HG03457 (cell line): Measurements from ENCODE around the gene STARD13.

Experiments
- ATAC-seq: cut with Tn5 transposase; IDR thresholded peaks from one replicate; pipeline ENCODE4 v1.9.1; 2021; ENCODE audit warnings: moderate number of reproducible peaks; ENCODE audit not compliant: unreplicated experiment

The STARD13 gene

GRCh38 chr13:33153421-33154404, 131.8 kb downstream of the STARD13 start:
- ATAC-seq = no peak

DNA sequence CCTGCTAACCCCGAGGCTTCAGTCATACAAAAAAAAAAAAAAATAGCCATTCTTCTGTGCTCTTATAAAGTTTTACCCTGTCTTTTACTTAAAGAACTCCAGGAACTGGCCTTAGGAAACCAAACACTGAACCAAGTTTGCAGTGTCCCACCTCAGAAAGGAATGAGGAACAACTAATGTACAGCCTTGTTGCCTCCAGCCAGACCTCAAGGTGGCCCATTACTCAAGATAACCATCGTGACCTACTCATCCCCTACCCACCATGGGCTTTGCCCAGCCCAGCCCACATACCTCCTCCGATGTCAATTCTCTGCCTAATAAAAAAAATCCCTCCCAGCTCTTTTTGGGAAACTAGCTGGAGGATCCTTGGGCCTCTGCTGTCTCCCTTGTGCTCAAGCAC, 133.2 kb downstream of the STARD13 start:
- no peak for ATAC-seq

DNA sequence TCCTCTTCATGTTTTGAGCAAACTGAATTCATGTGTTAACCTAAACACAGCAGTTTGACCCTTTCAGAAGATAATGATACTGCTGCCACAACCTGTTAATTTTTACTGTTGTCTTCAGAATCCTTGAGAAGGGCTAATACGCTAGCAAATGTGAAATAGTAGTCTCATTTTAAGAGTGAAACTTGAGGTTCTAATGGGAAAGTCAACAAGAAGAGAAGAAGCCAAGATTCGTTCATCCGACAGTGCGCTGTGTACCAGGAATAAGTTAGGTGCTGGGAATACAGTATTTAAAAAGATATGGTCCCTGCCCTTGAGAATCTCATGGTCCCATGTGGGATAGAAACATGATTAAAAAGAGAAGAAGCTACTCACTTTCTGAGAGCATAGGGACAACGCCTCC, 134.9 kb downstream of the STARD13 start:
- ATAC-seq = no peak

GRCh38 chr13:33150126-33150525, 135.4 kb downstream of the STARD13 start:
- no peak for ATAC-seq

DNA sequence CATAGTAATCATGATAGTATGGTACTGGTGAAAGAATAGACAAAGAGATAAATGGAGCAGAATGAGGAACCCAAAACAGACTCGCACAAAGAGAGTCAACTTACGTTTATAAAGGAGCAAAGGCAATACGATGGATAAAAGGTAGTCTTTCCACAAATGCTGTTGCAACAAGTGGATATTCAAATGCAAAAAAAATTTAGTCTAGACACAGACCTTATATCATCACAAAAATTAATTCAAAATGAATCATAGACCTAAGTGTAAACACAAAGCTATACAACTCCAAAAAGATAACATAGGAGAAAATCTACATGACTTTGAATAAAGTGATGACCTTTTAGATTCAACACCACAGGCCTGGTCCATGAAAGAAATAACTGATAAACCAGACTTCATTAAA, 137.7 kb downstream of the STARD13 start:
- ATAC-seq = no peak

- ATAC-seq = peak; percentile 86
These were observed 138.5 kb downstream of the STARD13 start for GRCh38 chr13:33146843-33147611.

DNA sequence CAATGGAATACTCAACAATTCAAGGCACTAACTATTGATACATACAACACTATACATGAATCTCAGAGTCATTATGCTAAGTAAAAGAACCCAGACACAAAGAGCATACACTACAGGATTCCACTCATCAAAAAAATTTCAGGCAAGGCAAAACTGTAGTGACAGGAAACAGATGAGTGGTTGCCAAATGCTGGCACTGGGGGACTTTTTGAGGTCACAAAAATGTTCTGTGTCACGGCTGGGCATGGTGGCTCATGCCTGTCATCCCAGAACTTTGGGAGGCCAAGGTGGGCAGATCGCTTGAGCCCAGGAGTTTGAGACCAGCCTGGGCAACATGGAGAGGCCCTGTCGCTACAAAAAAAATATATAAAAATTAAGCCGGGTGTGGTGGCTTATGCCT, 139.9 kb downstream of the STARD13 start:
- ATAC-seq = no peak

DNA sequence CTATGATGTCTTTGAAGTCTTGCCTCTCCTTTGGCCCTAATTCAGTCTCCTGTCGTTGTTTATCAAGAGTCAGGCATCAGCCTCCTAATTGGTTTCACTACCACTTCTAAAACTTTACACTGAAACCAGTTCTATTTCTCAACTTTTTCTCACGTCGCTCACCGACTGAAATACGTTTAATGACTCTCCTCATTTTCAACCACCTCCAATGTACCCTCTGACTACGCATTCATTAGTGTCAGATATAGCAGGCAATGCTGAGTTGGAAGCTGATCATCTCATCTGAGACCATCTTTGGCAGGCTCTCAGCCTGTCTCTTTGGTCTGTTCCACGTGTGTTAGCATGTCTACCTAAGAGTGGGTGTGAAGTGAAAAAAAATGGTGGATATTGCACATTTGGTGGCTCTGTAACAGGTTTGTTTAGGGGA, 141.2 kb downstream of the STARD13 start:
- ATAC-seq = no peak

DNA sequence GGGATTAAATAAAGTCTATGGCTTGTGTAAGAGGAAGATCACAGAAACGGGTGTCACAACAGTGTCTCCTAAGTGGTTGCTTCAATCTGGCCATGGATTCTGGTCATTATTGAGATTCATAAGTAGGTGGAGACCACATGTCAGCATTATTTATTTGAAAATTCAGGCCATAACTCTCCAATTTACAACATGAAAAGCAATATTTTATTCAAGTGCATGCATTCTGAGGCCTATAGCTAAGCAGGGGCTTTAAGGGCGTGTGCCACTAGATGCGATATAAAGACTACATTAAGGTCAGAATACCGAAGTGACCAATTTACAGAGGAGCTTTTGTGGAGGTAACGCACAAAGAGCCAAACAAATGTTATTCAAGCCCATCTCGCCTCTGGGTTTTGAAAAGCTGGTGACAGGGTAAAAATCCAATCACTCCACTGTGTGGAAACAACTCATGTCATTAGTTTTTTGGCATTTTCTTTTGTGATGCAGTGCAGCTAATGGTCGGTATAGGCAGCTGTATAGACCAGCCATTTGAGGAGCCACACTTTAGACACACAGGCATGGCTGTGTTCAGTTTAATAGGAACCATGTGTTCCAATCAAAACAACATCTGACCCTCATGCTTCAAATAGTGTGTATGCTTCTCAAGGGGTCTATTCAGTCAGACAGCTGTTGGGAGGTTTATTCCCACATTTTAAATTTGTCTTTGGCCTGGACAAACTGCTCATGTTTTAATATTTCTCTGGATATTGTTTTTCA, 145.6 kb downstream of the STARD13 start:
- ATAC-seq = no peak

GRCh38 chr13:33139184-33139583, 146.4 kb downstream of the STARD13 start:
- no peak for ATAC-seq

DNA sequence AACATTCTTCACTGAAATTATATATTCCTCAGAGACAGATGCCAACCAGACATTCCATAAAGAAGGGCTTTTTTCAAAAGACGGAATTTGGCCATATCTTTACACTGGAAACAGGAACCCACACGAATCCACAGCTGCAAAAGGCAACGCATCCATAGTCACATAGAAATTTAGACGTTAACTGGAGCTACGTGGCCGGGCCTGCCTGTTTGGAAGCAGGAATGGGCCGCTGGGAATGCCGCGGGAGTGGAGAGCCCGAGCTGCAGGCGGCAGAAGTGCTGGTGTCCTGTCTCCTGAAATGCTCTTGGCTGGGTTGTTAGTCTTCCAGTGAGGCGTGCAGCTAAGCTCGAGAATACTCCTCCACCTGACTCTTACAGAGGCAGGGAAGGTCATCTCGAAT, 147.1 kb downstream of the STARD13 start:
- no peak for ATAC-seq

GRCh38 chr13:33137721-33138120, 147.8 kb downstream of the STARD13 start:
- ATAC-seq = no peak

- ATAC-seq = no peak
These were observed 150.5 kb downstream of the STARD13 start for GRCh38 chr13:33135097-33135496.

DNA sequence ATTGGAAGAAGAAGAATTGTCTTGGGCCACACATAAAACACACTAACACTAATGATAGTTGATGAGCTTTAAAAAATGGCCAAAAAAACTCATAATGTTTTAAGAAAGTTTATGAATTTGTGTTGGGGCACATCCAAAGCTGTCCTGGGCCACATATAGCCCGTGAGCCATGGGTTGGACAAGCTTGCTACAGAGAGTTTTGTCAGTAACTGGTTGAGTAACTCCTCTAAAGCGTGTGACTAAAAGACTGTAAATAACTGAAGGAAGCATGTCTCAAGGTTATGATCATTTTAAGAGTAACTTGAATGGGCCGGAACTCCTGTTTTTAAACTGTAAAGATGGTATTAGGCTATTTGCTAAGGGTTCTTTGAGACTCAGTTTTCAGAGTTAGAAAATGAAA, 151.3 kb downstream of the STARD13 start:
- ATAC-seq = no peak

GRCh38 chr13:33132644-33133440, 152.7 kb downstream of the STARD13 start:
- no peak for ATAC-seq

- no peak for ATAC-seq
These were observed 155.7 kb downstream of the STARD13 start for GRCh38 chr13:33129886-33130285.

GRCh38 chr13:33129094-33129832, 156.3 kb downstream of the STARD13 start:
- no peak for ATAC-seq

GRCh38 chr13:33128134-33128533, 157.4 kb downstream of the STARD13 start:
- ATAC-seq = no peak

DNA sequence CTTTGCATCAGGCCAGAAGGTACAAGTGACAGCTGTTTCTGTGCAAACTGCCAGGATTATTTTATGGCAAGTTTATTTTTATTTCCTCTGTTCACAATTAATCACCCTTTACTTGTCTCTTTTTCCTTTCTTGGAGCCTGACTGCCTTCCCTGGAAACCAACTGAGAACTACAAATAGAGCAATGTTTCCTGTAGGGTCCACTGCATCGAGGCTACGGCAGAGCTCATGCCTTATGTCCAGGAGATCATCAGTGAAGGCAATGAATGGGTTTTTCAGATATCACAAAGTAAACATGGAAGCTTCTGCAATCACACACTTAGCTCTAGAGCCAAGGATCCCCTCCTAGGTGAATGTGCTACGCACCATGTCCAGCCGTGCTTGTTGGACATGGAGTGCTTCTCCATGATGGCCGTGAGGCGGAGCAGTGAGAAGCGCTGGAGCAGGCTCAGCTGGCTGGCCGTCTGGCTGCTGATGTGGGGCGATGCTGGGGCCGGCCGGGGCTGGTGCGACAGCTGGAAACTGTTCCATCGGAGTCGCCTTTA, 158.5 kb downstream of the STARD13 start:
- ATAC-seq = no peak
